Astrocyte (in vitro differentiated cells and primary cell): ENCODE results near the gene RRBP1. TPM values are rescaled to one million over a fixed set of nuclear protein-coding genes. Genes with fewer than 3 reads are reported as not detected.

Experiments
- DNase-seq: peaks from one replicate; pipeline ENCODE4 v3.0.0-alpha.2; 2010; ENCODE audit warnings: low read depth
- FAIRE-seq: peaks from 2 replicates; lab custom pipeline; 2011; peaks lifted over from hg19 to GRCh38; lab: Jason Lieb, UNC
- H2AFZ ChIP-seq: 2 replicates; pipeline ENCODE4 v1.6.0; 2012; ENCODE audit warnings: low read depth, low read length, inconsistent platforms
- H3K27ac ChIP-seq: 2 replicates; pipeline ENCODE4 v1.5.1; 2011; ENCODE audit warnings: low read depth, low read length, inconsistent platforms
- H3K27me3 ChIP-seq: 2 replicates; pipeline ENCODE4 v1.6.0; 2011; ENCODE audit warnings: low read length, inconsistent platforms; ENCODE audit not compliant: insufficient read depth
- H3K36me3 ChIP-seq: 2 replicates; pipeline ENCODE4 v1.5.1; 2011; ENCODE audit warnings: low read length, inconsistent platforms; ENCODE audit not compliant: insufficient read depth
- H3K4me1 ChIP-seq: 2 replicates; pipeline ENCODE4 v1.5.1; 2011; ENCODE audit warnings: low read length, inconsistent platforms; ENCODE audit not compliant: insufficient read depth
- H3K4me2 ChIP-seq: 2 replicates; pipeline ENCODE4 v1.6.0; 2012; ENCODE audit warnings: low read length, inconsistent platforms
- H3K4me3 ChIP-seq: 2 replicates; pipeline ENCODE4 v1.5.1; 2011; ENCODE audit warnings: low read depth, mild to moderate bottlenecking, low read length, inconsistent platforms; ENCODE audit not compliant: insufficient read depth
- H3K79me2 ChIP-seq: 2 replicates; pipeline ENCODE4 v1.6.0; 2012; ENCODE audit warnings: mild to moderate bottlenecking, low read length, inconsistent platforms; ENCODE audit not compliant: insufficient read depth
- H3K9ac ChIP-seq: 2 replicates; pipeline ENCODE4 v1.6.0; 2012; ENCODE audit warnings: mild to moderate bottlenecking, low read length, inconsistent platforms
- H3K9me3 ChIP-seq: 2 replicates; pipeline ENCODE4 v1.5.1; 2012; ENCODE audit warnings: low read depth, mild to moderate bottlenecking, low read length, inconsistent platforms; ENCODE audit not compliant: insufficient read depth
- H4K20me1 ChIP-seq: 2 replicates; pipeline ENCODE4 v1.6.0; 2012; ENCODE audit warnings: low read length, inconsistent platforms; ENCODE audit not compliant: insufficient read depth
- H3K27ac Mint-ChIP-seq: one replicate; pipeline ENCODE4 v1.8.0; 2021; ENCODE audit warnings: mild to moderate bottlenecking, mixed read lengths; ENCODE audit not compliant: unreplicated experiment
- H3K27me3 Mint-ChIP-seq: one replicate; pipeline ENCODE4 v1.8.0; 2021; ENCODE audit warnings: low read depth, mixed read lengths; ENCODE audit not compliant: unreplicated experiment
- H3K36me3 Mint-ChIP-seq: one replicate; pipeline ENCODE4 v1.8.0; 2021; ENCODE audit warnings: low read depth, mixed read lengths; ENCODE audit not compliant: unreplicated experiment
- H3K4me1 Mint-ChIP-seq: one replicate; pipeline ENCODE4 v1.8.0; 2021; ENCODE audit warnings: low read depth, mixed read lengths; ENCODE audit not compliant: unreplicated experiment
- H3K4me3 Mint-ChIP-seq: one replicate; pipeline ENCODE4 v1.8.0; 2021; ENCODE audit warnings: mild to moderate bottlenecking, moderate library complexity, mixed read lengths; ENCODE audit not compliant: unreplicated experiment
- H3K9me3 Mint-ChIP-seq: one replicate; pipeline ENCODE4 v1.8.0; 2021; ENCODE audit warnings: mild to moderate bottlenecking, mixed read lengths; ENCODE audit not compliant: unreplicated experiment
- CTCF ChIP-seq: IDR thresholded peaks from 2 replicates; pipeline ENCODE4 v1.5.1; 2011; ENCODE audit warnings: low read depth, mild to moderate bottlenecking, inconsistent platforms, low read length, moderate library complexity; ENCODE audit not compliant: insufficient read depth
- EZH2 ChIP-seq: IDR thresholded peaks from 2 replicates; pipeline ENCODE4 v1.6.1; 2012; ENCODE audit warnings: mild to moderate bottlenecking, low read length, inconsistent platforms; ENCODE audit not compliant: insufficient read depth
- total RNA-seq: library from RNA; stranded (reverse); gene quantifications from 2 replicates; pipeline ENCODE4 v1.2.1, GENCODE V29; 2021

Gene RRBP1
- total RNA-seq, 1 donor from 2014 or later: 347 TPM

- DNase-seq (no peak), FAIRE-seq (no peak)
- no peaks in the 10 kb centered on the region for H3K27me3 ChIP-seq
- TF ChIP-seq CTCF: no peak
- no peak for TF ChIP-seq EZH2
- Mint-ChIP-seq H3K36me3 (peaks cover 6% of the 10 kb centered on the region), H3K4me1 (peaks cover 11% of the 10 kb centered on the region), H3K27ac (peak overlapping the region; percentile 72), H3K27me3 (no peaks in the 10 kb centered on the region), H3K4me3 (no peak overlapping the region), H3K9me3 (no peaks in the 10 kb centered on the region)
- no peak overlapping the region for H3K9ac ChIP-seq
- H3K27ac ChIP-seq: no peak overlapping the region
- no peaks in the 10 kb centered on the region for H3K9me3 ChIP-seq
- H3K79me2 ChIP-seq: peaks cover 98% of the 10 kb centered on the region
- peaks cover 100% of the 10 kb centered on the region for H4K20me1 ChIP-seq
- peaks cover 16% of the 10 kb centered on the region for H3K4me1 ChIP-seq
- H3K4me3 ChIP-seq: no peak overlapping the region
- no peak overlapping the region for H3K4me2 ChIP-seq
- H3K36me3 ChIP-seq: peaks cover 27% of the 10 kb centered on the region
- H2AFZ ChIP-seq: no peak overlapping the region
These were observed 39.4 kb downstream of the RRBP1 start for GRCh38 chr20:17642404-17643269.

- Mint-ChIP-seq H3K27me3 (no peaks in the 10 kb centered on the region), H3K4me1 (peaks cover 11% of the 10 kb centered on the region), H3K27ac (no peak overlapping the region), H3K9me3 (no peaks in the 10 kb centered on the region), H3K4me3 (no peak overlapping the region), H3K36me3 (peaks cover 6% of the 10 kb centered on the region)
- peaks cover 32% of the 10 kb centered on the region for H3K36me3 ChIP-seq
- FAIRE-seq (no peak), DNase-seq (no peak)
- no peaks in the 10 kb centered on the region for H3K27me3 ChIP-seq
- no peak overlapping the region for H3K4me2 ChIP-seq
- peaks cover 98% of the 10 kb centered on the region for H3K79me2 ChIP-seq
- no peak overlapping the region for H3K27ac ChIP-seq
- H3K4me1 ChIP-seq: peaks cover 16% of the 10 kb centered on the region
- no peak overlapping the region for H3K4me3 ChIP-seq
- H3K9me3 ChIP-seq: no peaks in the 10 kb centered on the region
- peaks cover 100% of the 10 kb centered on the region for H4K20me1 ChIP-seq
- TF ChIP-seq EZH2 (no peak), CTCF (no peak)
- no peak overlapping the region for H2AFZ ChIP-seq
- H3K9ac ChIP-seq: no peak overlapping the region
These were observed 40.0 kb downstream of the RRBP1 start for GRCh38 chr20:17641993-17642392.

- Histone ChIP-seq H3K4me3 (no peak overlapping the region), H3K4me2 (no peak overlapping the region), H3K36me3 (peaks cover 33% of the 10 kb centered on the region), H3K27ac (no peak overlapping the region), H4K20me1 (peaks cover 100% of the 10 kb centered on the region), H3K9me3 (no peaks in the 10 kb centered on the region), H3K4me1 (peaks cover 16% of the 10 kb centered on the region), H2AFZ (no peak overlapping the region), H3K9ac (no peak overlapping the region), H3K79me2 (peaks cover 97% of the 10 kb centered on the region), H3K27me3 (no peaks in the 10 kb centered on the region)
- H3K4me1 Mint-ChIP-seq: peaks cover 11% of the 10 kb centered on the region
- no peaks in the 10 kb centered on the region for H3K27me3 Mint-ChIP-seq
- H3K27ac Mint-ChIP-seq: no peak overlapping the region
- H3K4me3 Mint-ChIP-seq: no peak overlapping the region
- FAIRE-seq: no peak
- TF ChIP-seq CTCF (no peak), EZH2 (no peak)
- H3K36me3 Mint-ChIP-seq: peaks cover 6% of the 10 kb centered on the region
- DNase-seq: no peak
- H3K9me3 Mint-ChIP-seq: no peaks in the 10 kb centered on the region
These were observed 40.5 kb downstream of the RRBP1 start for GRCh38 chr20:17641520-17641964.
